Lung (tissue), 12 donors: ENCODE measurements around the gene RAP1GAP2. TPM values are rescaled to one million over a fixed set of nuclear protein-coding genes. Genes with fewer than 3 reads are reported as not detected.
A peak's percentile ranks its signal among the peaks of the same experiment; 100 is the strongest.

Source experiments
- ATAC-seq: fragments of 200-7000 bp; cut with Tn5 transposase; one replicate; pipeline ENCODE4 v1.9.1; 2020; ENCODE audit warnings: moderate number of reproducible peaks; ENCODE audit not compliant: insufficient read depth, low FRiP score
- DNase-seq, 3 donors: peaks; one replicate each; pipeline ENCODE4 v3.0.0-alpha.2; 2013 to 2017
- H3K27ac ChIP-seq, 2 donors: one replicate each; pipeline ENCODE4 v1.5.1; 2013; ENCODE audit warnings: mild to moderate bottlenecking in 2 of 2, moderate library complexity in 2 of 2, control low read depth in 1 of 2, inconsistent platforms in 1 of 2, low read depth in 1 of 2, low read length in 1 of 2
- H3K27me3 ChIP-seq, 3 donors: one replicate each; pipeline ENCODE4 v1.5.1; 2013; ENCODE audit warnings: low read length in 2 of 3; ENCODE audit not compliant: control insufficient read depth in 3 of 3, insufficient read depth in 3 of 3
- H3K36me3 ChIP-seq, 4 donors: one replicate each; pipeline ENCODE4 v1.5.1; 2013; ENCODE audit warnings: low read length in 4 of 4, mild to moderate bottlenecking in 1 of 4, moderate library complexity in 1 of 4; ENCODE audit not compliant: control insufficient read depth in 4 of 4, insufficient read depth in 4 of 4
- H3K4me1 ChIP-seq, 5 donors: one replicate each; pipeline ENCODE4 v1.5.1; 2013; ENCODE audit warnings: low read length in 5 of 5, mild to moderate bottlenecking in 2 of 5, moderate library complexity in 1 of 5; ENCODE audit not compliant: control insufficient read depth in 5 of 5, insufficient read depth in 5 of 5
- H3K4me3 ChIP-seq: one replicate; pipeline ENCODE4 v1.5.1; 2013; ENCODE audit warnings: mild to moderate bottlenecking, control low read depth, moderate library complexity
- H3K9ac ChIP-seq, 2 donors: one replicate each; pipeline ENCODE4 v1.5.1; 2013; ENCODE audit warnings: low read length in 2 of 2, control low read depth in 1 of 2; ENCODE audit not compliant: insufficient read depth in 1 of 2
- H3K9me3 ChIP-seq, 4 donors: one replicate each; pipeline ENCODE4 v1.5.1; 2013; ENCODE audit warnings: low read length in 3 of 4, mild to moderate bottlenecking in 1 of 4, moderate library complexity in 1 of 4; ENCODE audit not compliant: control insufficient read depth in 4 of 4, insufficient read depth in 3 of 4
- WGBS, 2 donors: extraction: QIAGEN DNeasy Blood & Tissue Kit; methylation state at CpG; one replicate each; pipeline ENCODE4 v1.1.7; 2013; 5-methylcytosine and 5-hydroxymethylcytosine counted together
- polyA plus RNA-seq, 2 donors: library from polyadenylated mRNA; stranded (reverse); fragments of 200-250 nt; gene quantifications; one replicate each; pipeline ENCODE4 v1.2.1, GENCODE V29; 2013
- total RNA-seq, 2 donors: library from RNA; depleted of rRNA in 1 of 2; stranded (reverse); fragments of >200 nt in 1 of 2; gene quantifications; one replicate each; pipeline ENCODE4 v1.2.1, GENCODE V29; 2014 to 2021
- TF ChIP-seq, protein P1 (sequence below): IDR thresholded peaks from 2 replicates; pipeline ENCODE4 v1.5.1; 2012; ENCODE audit warnings: mild to moderate bottlenecking; ENCODE audit errors: control extremely low read depth, extremely low read depth
- donor health status: control.
- donor health status: control.
- donor health status: Bipolar disorder and iron deficiency.
- donor health status: healthy.
- donor health status: DM: yes; HTN: yes; CAD: no.

RAP1GAP2 gene
- total and polyA plus RNA-seq, 4 donors, result 5.3 to 16.7 (median 6.0) TPM

DNA sequence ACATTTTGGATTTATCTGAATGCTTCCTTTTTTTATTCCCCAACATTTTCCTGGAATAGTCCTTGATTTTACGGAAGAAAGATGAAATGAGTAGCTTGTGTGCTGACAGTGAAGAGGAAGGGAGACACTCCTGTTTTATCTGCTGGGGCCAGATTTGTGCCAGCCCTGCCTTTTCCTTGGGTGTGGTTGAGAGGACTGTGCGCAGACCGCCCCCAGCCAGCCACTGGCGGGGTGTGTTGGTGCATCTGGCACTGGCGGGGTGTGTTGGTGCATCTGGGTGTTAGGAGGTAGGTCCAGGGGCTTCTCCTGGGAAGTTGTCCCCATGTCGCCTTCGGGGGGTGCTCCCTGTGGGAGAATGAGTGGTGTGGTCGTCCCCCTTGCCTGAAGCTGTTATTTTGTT is 39.5 kb downstream of the RAP1GAP2 start:
- TF ChIP-seq, protein P1, sequence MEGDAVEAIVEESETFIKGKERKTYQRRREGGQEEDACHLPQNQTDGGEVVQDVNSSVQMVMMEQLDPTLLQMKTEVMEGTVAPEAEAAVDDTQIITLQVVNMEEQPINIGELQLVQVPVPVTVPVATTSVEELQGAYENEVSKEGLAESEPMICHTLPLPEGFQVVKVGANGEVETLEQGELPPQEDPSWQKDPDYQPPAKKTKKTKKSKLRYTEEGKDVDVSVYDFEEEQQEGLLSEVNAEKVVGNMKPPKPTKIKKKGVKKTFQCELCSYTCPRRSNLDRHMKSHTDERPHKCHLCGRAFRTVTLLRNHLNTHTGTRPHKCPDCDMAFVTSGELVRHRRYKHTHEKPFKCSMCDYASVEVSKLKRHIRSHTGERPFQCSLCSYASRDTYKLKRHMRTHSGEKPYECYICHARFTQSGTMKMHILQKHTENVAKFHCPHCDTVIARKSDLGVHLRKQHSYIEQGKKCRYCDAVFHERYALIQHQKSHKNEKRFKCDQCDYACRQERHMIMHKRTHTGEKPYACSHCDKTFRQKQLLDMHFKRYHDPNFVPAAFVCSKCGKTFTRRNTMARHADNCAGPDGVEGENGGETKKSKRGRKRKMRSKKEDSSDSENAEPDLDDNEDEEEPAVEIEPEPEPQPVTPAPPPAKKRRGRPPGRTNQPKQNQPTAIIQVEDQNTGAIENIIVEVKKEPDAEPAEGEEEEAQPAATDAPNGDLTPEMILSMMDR, result no peak
- 71 to 75% methylated on average over 8 of the region's 8 CpGs for WGBS, 2 donors
- H3K27ac ChIP-seq, result no peak overlapping the region

DNA sequence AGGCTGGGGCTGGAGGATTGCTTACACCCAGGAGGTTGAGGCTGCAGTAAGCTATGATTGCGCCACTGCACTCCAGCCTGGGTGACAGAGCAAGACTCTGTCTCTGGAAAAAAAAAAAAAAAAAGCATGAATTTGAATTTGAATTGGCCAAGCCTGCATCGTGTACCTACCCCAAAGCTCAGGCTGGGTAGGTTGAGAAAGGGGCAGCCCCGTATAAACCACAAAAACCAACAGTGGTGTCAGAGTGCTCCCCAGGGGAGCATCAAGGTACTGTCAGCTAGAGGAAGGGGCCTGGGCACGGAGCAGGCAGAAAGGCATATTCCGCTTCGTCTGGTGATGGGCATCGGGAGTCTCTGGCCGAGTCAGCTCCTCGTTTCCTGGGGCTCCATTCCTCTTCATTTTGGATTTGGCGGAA is 40.9 kb downstream of the RAP1GAP2 start:
- Histone ChIP-seq H3K4me1 (peaks cover 0 to 2% (median 0%) of the 10 kb centered on the region in 5 donors), H3K9ac (no peak overlapping the region), H3K9me3 (no peaks in the 10 kb centered on the region), H3K27me3 (peaks cover 0 to 2% (median 0%) of the 10 kb centered on the region in 3 donors), H3K27ac (no peak overlapping the region), H3K4me3 (no peak overlapping the region), H3K36me3 (no peaks in the 10 kb centered on the region)
- ATAC-seq (no peak), DNase-seq (no peak)
- TF ChIP-seq, protein P1, result no peak
- WGBS, 2 donors, result 66 to 68% methylated on average over 10 of the region's 10 CpGs

More for the DNA sequence above, 39.5 kb downstream of the RAP1GAP2 start:
- no peak for ATAC-seq
- no peak for DNase-seq
- no peak overlapping the region for H3K4me3 ChIP-seq
- no peaks in the 10 kb centered on the region for H3K9me3 ChIP-seq
- H3K9ac ChIP-seq, result no peak overlapping the region
- peaks cover 0 to 2% (median 0%) of the 10 kb centered on the region in 3 donors for H3K27me3 ChIP-seq
- H3K4me1 ChIP-seq, result peaks cover 0 to 2% (median 0%) of the 10 kb centered on the region in 5 donors
- H3K36me3 ChIP-seq, result no peaks in the 10 kb centered on the region

DNA sequence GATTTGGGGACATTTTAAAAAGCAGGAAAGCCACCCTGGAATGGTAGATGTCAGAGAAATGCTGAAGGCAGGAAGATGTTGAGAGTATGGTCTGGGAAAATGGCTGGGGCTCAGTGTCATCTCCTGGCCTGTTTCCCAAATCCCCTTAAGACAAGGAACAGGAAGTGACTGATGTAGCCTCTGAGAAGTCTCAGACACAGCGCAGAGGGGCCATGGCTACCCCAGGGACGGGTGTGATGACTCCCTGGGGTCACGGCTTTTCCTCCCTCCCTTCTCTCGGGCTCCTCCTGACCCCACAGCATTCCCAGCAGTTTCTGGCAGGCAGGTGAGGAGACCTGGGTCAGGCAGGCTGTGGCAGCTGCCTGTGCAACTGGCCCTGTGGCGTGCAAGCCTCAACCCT is 45.4 kb downstream of the RAP1GAP2 start:
- WGBS, 2 donors, result 59 to 63% methylated on average over 5 of the region's 5 CpGs
- no peak for ATAC-seq
- H3K27ac ChIP-seq, result no peak overlapping the region

More for the DNA sequence above, 45.4 kb downstream of the RAP1GAP2 start:
- Histone ChIP-seq H3K9me3 (no peaks in the 10 kb centered on the region), H3K36me3 (no peaks in the 10 kb centered on the region), H3K27me3 (no peaks in the 10 kb centered on the region), H3K9ac (no peak overlapping the region), H3K4me1 (no peaks in the 10 kb centered on the region), H3K4me3 (no peak overlapping the region)
- DNase-seq, result peak in 1 of 3 donors; percentile 42
- TF ChIP-seq, protein P1, result no peak
